Measurements from ENCODE around the gene SLC25A11.

The SLC25A11 gene

GRCh38 chr17:4978726-4979125 is 38.9 kb upstream of the SLC25A11 start:
- DNase-seq (ENCODE audit: insufficient read length, low spot score) (no peak), FAIRE-seq (no peak)
- no peak for TF ChIP-seq CTCF (IDR thresholded peaks at IDR 0.05; ENCODE audit: insufficient read depth, missing control alignments)

GRCh38 chr17:4974115-4974670 is 34.3 kb upstream of the SLC25A11 start:
- DNase-seq (ENCODE audit: insufficient read length, low spot score), result no peak
- FAIRE-seq, result no peak
- no peak for TF ChIP-seq CTCF (IDR thresholded peaks at IDR 0.05; ENCODE audit: insufficient read depth, missing control alignments)

- DNase-seq (ENCODE audit: insufficient read length, low spot score) (no peak), FAIRE-seq (no peak)
- no peak for TF ChIP-seq CTCF (IDR thresholded peaks at IDR 0.05; ENCODE audit: insufficient read depth, missing control alignments)
These were observed 33.6 kb upstream of the SLC25A11 start for GRCh38 chr17:4973256-4974114.

GRCh38 chr17:4972752-4973151 is 32.9 kb upstream of the SLC25A11 start:
- no peak for FAIRE-seq
- no peak for DNase-seq (ENCODE audit: insufficient read length, low spot score)
- TF ChIP-seq CTCF (IDR thresholded peaks at IDR 0.05; ENCODE audit: insufficient read depth, missing control alignments), result no peak

- no peak for TF ChIP-seq CTCF (IDR thresholded peaks at IDR 0.05; ENCODE audit: insufficient read depth, missing control alignments)
- FAIRE-seq (no peak), DNase-seq (ENCODE audit: insufficient read length, low spot score) (no peak)
These were observed 32.5 kb upstream of the SLC25A11 start for GRCh38 chr17:4972322-4972721.

GRCh38 chr17:4971826-4972225 is 32.0 kb upstream of the SLC25A11 start:
- TF ChIP-seq CTCF (IDR thresholded peaks at IDR 0.05; ENCODE audit: insufficient read depth, missing control alignments), result no peak
- FAIRE-seq, result no peak
- no peak for DNase-seq (ENCODE audit: insufficient read length, low spot score)

- FAIRE-seq, result no peak
- no peak for DNase-seq (ENCODE audit: insufficient read length, low spot score)
- TF ChIP-seq CTCF (IDR thresholded peaks at IDR 0.05; ENCODE audit: insufficient read depth, missing control alignments), result no peak
These were observed 30.4 kb upstream of the SLC25A11 start for GRCh38 chr17:4970273-4970672.

Data from D721Med (cell line).